K562 (cell line): ENCODE results near the gene ZNF513. TPM values are rescaled to one million over a fixed set of nuclear protein-coding genes. Genes with fewer than 3 reads are reported as not detected.

Experiments used
- EHMT2 ChIP-seq: fragments of 450-650 bp; IDR thresholded peaks from 2 replicates; pipeline ENCODE4 v1.6.1; 2018; ENCODE audit warnings: antibody characterized with exemption
- POLR2AphosphoS2 ChIP-seq: IDR thresholded peaks from 2 replicates; pipeline ENCODE4 v1.6.1; 2012; ENCODE audit warnings: low read length, improper control_type of control experiment
- SETDB1 ChIP-seq: IDR thresholded peaks from one replicate; pipeline ENCODE4 v1.6.1; 2012; ENCODE audit warnings: low read length, control low read depth, inconsistent platforms
- ZBTB40 ChIP-seq, 2 experiments: fragments of 450-650 bp in 1 of 2; sonication (generic) in 1 of 2; formaldehyde crosslinking in 1 of 2; IDR thresholded peaks; 2 replicates each; pipeline versions ENCODE4 v1.7.1 to v1.9.0; 2016 to 2022; ENCODE audit warnings: inconsistent platforms in 1 of 2, mild to moderate bottlenecking in 1 of 2, missing genetic modification reagents in 1 of 2
- ZNF740 ChIP-seq, 3 experiments: fragments of 200-800 bp in 1 of 3; sonication (Bioruptor generic) in 1 of 3; sonication (generic) in 1 of 3; formaldehyde crosslinking in 1 of 3; IDR thresholded peaks; 2 replicates each; pipeline versions ENCODE4 v1.6.1 to v1.8.0; 2016 to 2022; ENCODE audit warnings: mild to moderate bottlenecking in 2 of 3, missing compliant biosample characterization in 2 of 3, missing genetic modification characterization in 2 of 3, missing genetic modification reagents in 1 of 3
- polyA plus RNA-seq, 8 experiments: library from polyadenylated mRNA; depleted of rRNA in 4 of 8; stranded (reverse) in 5 of 8; unstranded in 3 of 8; fragments of >200 nt; fragmentation: Nextera tagmentation in 2 of 8; fragmentation: Illumina TruSeq in 1 of 8; extraction: Ambion mirVana in 2 of 8; extraction: Trizol in 1 of 8; gene quantifications; 2 replicates each; pipeline versions ENCODE4 v1.2.1 to v1.2.3, GENCODE V29; 2011 to 2014; ENCODE audit warnings: inconsistent platforms in 1 of 8, missing spikeins in 1 of 8
- total RNA-seq, 7 experiments: library from RNA; depleted of rRNA in 6 of 7; stranded (reverse); fragments of >200 nt in 6 of 7; fragmentation: Illumina TruSeq in 2 of 7; extraction: Trizol in 2 of 7; gene quantifications; 2 replicates each; pipeline versions ENCODE4 v1.2.1 to v1.2.3, GENCODE V29; 2011 to 2021; ENCODE audit warnings: low replicate concordance in 1 of 7
- TF ChIP-seq, protein P1 (sequence below): IDR thresholded peaks from 2 replicates; pipeline ENCODE4 v1.6.1; 2012; ENCODE audit warnings: low read depth, low read length, improper control_type of control experiment, borderline replicate concordance

ZNF513 gene
- total and polyA plus RNA-seq, 9 of the 15 experiments (the other 6 are each of a cell fraction or from before 2014, with no cell fraction given), result 0.04 to 13.6 (median 4.4) TPM

DNA sequence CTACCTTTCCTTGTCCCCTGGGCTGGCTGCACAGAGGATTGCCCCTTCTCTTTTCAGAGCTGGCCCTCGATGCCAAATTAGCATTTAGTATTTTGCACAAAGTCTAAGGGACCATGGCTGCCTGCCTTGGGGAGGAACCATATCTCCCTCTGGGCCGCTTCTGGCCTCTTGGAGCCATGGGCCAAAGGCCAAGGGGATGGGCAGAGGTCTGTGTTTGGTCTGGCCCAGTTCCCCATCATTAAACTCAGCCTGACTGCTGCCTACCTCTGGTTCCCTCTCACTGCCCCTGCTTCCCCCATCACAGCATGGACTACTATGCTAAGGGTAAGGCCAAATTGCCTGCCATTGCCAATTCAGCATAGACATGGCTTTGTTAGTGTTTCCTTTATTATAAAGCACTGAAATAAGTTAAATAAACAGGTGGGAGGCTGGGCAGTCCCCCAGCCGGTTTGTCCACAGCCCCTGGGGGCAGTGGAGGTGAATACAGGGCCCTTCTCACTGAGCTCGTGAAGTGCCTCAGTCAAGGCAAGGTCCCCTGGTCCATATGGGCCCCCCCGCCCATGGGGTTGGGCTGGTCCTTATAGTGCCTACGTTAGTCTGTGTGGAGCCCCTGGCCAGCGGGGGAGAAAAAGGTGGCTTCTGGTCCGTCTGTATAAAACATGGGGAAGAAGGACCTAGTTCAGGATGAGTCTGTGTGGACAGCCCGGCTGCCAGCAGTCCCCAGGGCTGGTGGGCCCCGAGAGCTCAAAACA is 3.5 kb downstream of the ZNF513 start (continued):
- TF ChIP-seq ZBTB40 (IDR thresholded peaks at IDR 0.05) (no peak), ZBTB40 (CRISPR knock-in tag; IDR thresholded peaks at IDR 0.05) (no peak), ZNF740 (CRISPR knock-in tag; IDR thresholded peaks at IDR 0.05) (peak; percentile 59; the same call in 1 of the 2 replicates), ZNF740 (tag; IDR thresholded peaks at IDR 0.05) (no peak), EHMT2 (no peak), SETDB1 (no peak), POLR2AphosphoS2 (peak; percentile 78)
- TF ChIP-seq, protein P1, sequence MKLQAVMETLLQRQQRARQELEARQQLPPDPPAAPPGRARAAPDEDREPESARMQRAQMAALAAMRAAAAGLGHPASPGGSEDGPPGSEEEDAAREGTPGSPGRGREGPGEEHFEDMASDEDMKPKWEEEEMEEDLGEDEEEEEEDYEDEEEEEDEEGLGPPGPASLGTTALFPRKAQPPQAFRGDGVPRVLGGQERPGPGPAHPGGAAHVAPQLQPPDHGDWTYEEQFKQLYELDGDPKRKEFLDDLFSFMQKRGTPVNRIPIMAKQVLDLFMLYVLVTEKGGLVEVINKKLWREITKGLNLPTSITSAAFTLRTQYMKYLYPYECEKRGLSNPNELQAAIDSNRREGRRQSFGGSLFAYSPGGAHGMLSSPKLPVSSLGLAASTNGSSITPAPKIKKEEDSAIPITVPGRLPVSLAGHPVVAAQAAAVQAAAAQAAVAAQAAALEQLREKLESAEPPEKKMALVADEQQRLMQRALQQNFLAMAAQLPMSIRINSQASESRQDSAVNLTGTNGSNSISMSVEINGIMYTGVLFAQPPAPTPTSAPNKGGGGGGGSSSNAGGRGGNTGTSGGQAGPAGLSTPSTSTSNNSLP, result no peak
- TF ChIP-seq, all 486 proteins: peak for 4
